GM21723 (cell line): Measurements from ENCODE around the gene PLCH1.

ENCODE experiments used
- ATAC-seq: cut with Tn5 transposase; IDR thresholded peaks from one replicate; pipeline ENCODE4 v1.9.1; 2021; ENCODE audit warnings: mild to moderate bottlenecking, moderate library complexity; ENCODE audit not compliant: unreplicated experiment

The PLCH1 gene

GRCh38 chr3:155609586-155609985 is 135.3 kb downstream of the PLCH1 start:
- ATAC-seq = no peak

- no peak for ATAC-seq
Measured at GRCh38 chr3:155608228-155608920, 136.5 kb downstream of the PLCH1 start.

- ATAC-seq = no peak
Measured at GRCh38 chr3:155607761-155608160, 137.1 kb downstream of the PLCH1 start.

- no peak for ATAC-seq
Measured at GRCh38 chr3:155605571-155605970, 139.3 kb downstream of the PLCH1 start.

- ATAC-seq = no peak
Measured at GRCh38 chr3:155604967-155605366, 139.9 kb downstream of the PLCH1 start.

GRCh38 chr3:155604126-155604525 is 140.7 kb downstream of the PLCH1 start:
- ATAC-seq = no peak

- no peak for ATAC-seq
Measured at GRCh38 chr3:155603302-155603701, 141.6 kb downstream of the PLCH1 start.

GRCh38 chr3:155602307-155602706 is 142.6 kb downstream of the PLCH1 start:
- ATAC-seq = no peak

- ATAC-seq = no peak
Measured at GRCh38 chr3:155598671-155599070, 146.2 kb downstream of the PLCH1 start.

- no peak for ATAC-seq
Measured at GRCh38 chr3:155596615-155597014, 148.3 kb downstream of the PLCH1 start.

GRCh38 chr3:155595371-155595770 is 149.5 kb downstream of the PLCH1 start:
- no peak for ATAC-seq

GRCh38 chr3:155594526-155595187 is 150.2 kb downstream of the PLCH1 start:
- no peak for ATAC-seq

GRCh38 chr3:155587581-155587980 is 157.3 kb downstream of the PLCH1 start:
- no peak for ATAC-seq

GRCh38 chr3:155585384-155585783 is 159.5 kb downstream of the PLCH1 start:
- ATAC-seq = no peak

- no peak for ATAC-seq
Measured at GRCh38 chr3:155581579-155581978, 163.3 kb downstream of the PLCH1 start.

- no peak for ATAC-seq
Measured at GRCh38 chr3:155572085-155572484, 172.8 kb downstream of the PLCH1 start.

- no peak for ATAC-seq
Measured at GRCh38 chr3:155568295-155568694, 176.6 kb downstream of the PLCH1 start.

- ATAC-seq = no peak
Measured at GRCh38 chr3:155560594-155560993, 184.3 kb downstream of the PLCH1 start.

GRCh38 chr3:155560135-155560534 is 184.7 kb downstream of the PLCH1 start:
- no peak for ATAC-seq

GRCh38 chr3:155556531-155556930 is 188.3 kb downstream of the PLCH1 start:
- ATAC-seq = no peak

GRCh38 chr3:155555479-155556060 is 189.3 kb downstream of the PLCH1 start:
- no peak for ATAC-seq

GRCh38 chr3:155554777-155555451 is 190.0 kb downstream of the PLCH1 start:
- ATAC-seq = peak; percentile 68
